Immature natural killer cell (primary cell): ENCODE measurements around the gene SLC47A1. TPM values are rescaled to one million over a fixed set of nuclear protein-coding genes. Genes with fewer than 3 reads are reported as not detected.

Source experiments
- DNase-seq, 3 donors: peaks; one replicate each; pipeline ENCODE4 v3.0.0; 2022; ENCODE audit warnings: mixed read lengths in 1 of 3
- H3K27ac Mint-ChIP-seq, 6 donors: one replicate each; pipeline ENCODE4 v1.8.0; 2020; ENCODE audit warnings: mixed read lengths in 6 of 6, mild to moderate bottlenecking in 5 of 6, inconsistent platforms in 4 of 6, moderate library complexity in 3 of 6
- H3K27me3 Mint-ChIP-seq, 3 donors: one replicate each; pipeline ENCODE4 v1.8.0; 2020 to 2021; ENCODE audit warnings: low read depth in 3 of 3, mild to moderate bottlenecking in 3 of 3, mixed read lengths in 3 of 3, moderate library complexity in 3 of 3, inconsistent platforms in 1 of 3
- H3K36me3 Mint-ChIP-seq, 3 donors: one replicate each; pipeline ENCODE4 v1.8.0; 2020; ENCODE audit warnings: mixed read lengths in 3 of 3, inconsistent platforms in 2 of 3, mild to moderate bottlenecking in 2 of 3
- H3K4me1 Mint-ChIP-seq, 2 donors: one replicate each; pipeline ENCODE4 v1.8.0; 2020; ENCODE audit warnings: inconsistent platforms in 2 of 2, mild to moderate bottlenecking in 2 of 2, mixed read lengths in 2 of 2, moderate library complexity in 1 of 2
- H3K4me3 Mint-ChIP-seq, 5 donors: one replicate each; pipeline ENCODE4 v1.8.0; 2020; ENCODE audit warnings: mild to moderate bottlenecking in 5 of 5, mixed read lengths in 5 of 5, inconsistent platforms in 3 of 5, moderate library complexity in 3 of 5
- H3K9me3 Mint-ChIP-seq, 6 donors: one replicate each; pipeline ENCODE4 v1.8.0; 2020; ENCODE audit warnings: mild to moderate bottlenecking in 6 of 6, mixed read lengths in 6 of 6, inconsistent platforms in 4 of 6, moderate library complexity in 3 of 6
- polyA plus RNA-seq, 3 donors: library from polyadenylated mRNA; unstranded; fragments of 300-500 nt; fragmentation: Illumina TruSeq; gene quantifications; one replicate each; pipeline ENCODE4 v1.2.3, GENCODE V29; 2021

Gene SLC47A1
- polyA plus RNA-seq, 3 donors from 2014 or later: 0.14 TPM; not detected in 2

DNA sequence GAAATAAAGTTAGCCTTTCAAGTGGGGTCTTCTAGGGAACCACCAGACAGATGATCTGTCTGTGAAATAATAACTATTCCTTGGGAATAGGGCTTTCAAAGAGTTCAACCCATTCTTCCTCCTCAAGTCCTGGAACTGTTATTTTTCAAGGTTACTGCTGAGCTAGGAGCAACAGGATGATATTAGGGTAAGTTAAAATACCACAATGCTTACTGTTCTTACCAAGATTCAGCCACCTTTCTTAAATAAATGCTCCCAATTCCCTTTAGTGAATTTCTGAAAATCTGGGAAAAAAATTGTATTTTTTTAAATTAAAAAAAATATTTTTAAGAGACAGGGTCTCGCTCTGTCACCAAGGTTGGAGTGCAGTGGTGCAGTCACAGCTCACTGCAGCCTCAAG, 88.0 kb downstream of the SLC47A1 start:
- no peak for DNase-seq
- Mint-ChIP-seq H3K27ac (no peak overlapping the region), H3K27me3 (peaks cover 0 to 13% (median 1%) of the 10 kb centered on the region in 3 donors), H3K4me3 (no peak overlapping the region), H3K4me1 (peaks cover 0 to 6% of the 10 kb centered on the region in 2 donors), H3K9me3 (peaks cover 21 to 45% (median 32%) of the 10 kb centered on the region in 6 donors), H3K36me3 (peaks cover 0 to 16% (median 15%) of the 10 kb centered on the region in 3 donors)

DNA sequence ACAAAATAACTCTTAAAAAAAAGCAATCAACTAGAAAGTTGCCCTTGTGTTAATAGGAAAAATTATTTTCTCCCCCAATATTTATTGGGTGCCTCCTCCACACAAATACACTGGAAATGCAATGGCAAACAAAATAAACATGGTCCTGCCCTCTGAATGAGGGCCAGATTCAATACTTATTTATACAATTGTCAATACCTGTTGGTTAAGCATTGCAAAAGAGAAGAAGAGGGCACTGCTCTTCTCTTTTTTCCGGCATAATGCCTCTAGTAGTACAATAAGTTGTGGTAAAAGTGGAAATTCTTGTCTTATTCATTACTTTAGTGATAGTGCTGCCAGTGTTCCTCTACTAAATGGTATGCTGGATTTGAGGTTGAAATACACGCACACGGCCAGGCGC, 92.4 kb downstream of the SLC47A1 start:
- DNase-seq: no peak
- H3K4me1 Mint-ChIP-seq: no peaks in the 10 kb centered on the region
- no peak overlapping the region for H3K27ac Mint-ChIP-seq
- H3K9me3 Mint-ChIP-seq: peaks cover 0 to 6% (median 4%) of the 10 kb centered on the region in 6 donors
- H3K36me3 Mint-ChIP-seq: peaks cover 0 to 3% (median 0%) of the 10 kb centered on the region in 3 donors
- peaks cover 0 to 11% (median 0%) of the 10 kb centered on the region in 3 donors for H3K27me3 Mint-ChIP-seq
- no peak overlapping the region for H3K4me3 Mint-ChIP-seq

Other genes with a start within 250 kb of the SLC47A1 start
- gene B9D1, start 171.1 kb upstream of the SLC47A1 start, polyA plus RNA-seq: 1 to 10 TPM; 2.5 to 4.4 (median 2.5) TPM
- 10 to 100 TPM in 1 of 3 donors, 1 to 10 TPM in 2; 3.4 to 23.0 (median 7.3) TPM for gene MAPK7, start 155.4 kb upstream of the SLC47A1 start, polyA plus RNA-seq
- under 1 TPM in 1 of 3 donors, not detected in 2; 0.18 TPM for gene MFAP4, start 146.7 kb upstream of the SLC47A1 start, polyA plus RNA-seq
- gene RNF112, start 122.6 kb upstream of the SLC47A1 start, polyA plus RNA-seq: not detected
- 10 to 100 TPM; 19.8 to 37.4 (median 32.9) TPM for gene ALDH3A2, start 114.9 kb downstream of the SLC47A1 start, polyA plus RNA-seq
- gene SLC47A2, start 182.7 kb downstream of the SLC47A1 start, polyA plus RNA-seq: not detected
- under 1 TPM in 2 of 3 donors, not detected in 1; 0.31 to 0.43 TPM for gene ALDH3A1, start 214.4 kb downstream of the SLC47A1 start, polyA plus RNA-seq